HG02885 (cell line): ENCODE data around the gene SLC5A9.

Experiments
- ATAC-seq: cut with Tn5 transposase; IDR thresholded peaks from one replicate; pipeline ENCODE4 v1.9.1; 2021; ENCODE audit warnings: mild to moderate bottlenecking; ENCODE audit not compliant: unreplicated experiment, poor library complexity

Gene SLC5A9

DNA sequence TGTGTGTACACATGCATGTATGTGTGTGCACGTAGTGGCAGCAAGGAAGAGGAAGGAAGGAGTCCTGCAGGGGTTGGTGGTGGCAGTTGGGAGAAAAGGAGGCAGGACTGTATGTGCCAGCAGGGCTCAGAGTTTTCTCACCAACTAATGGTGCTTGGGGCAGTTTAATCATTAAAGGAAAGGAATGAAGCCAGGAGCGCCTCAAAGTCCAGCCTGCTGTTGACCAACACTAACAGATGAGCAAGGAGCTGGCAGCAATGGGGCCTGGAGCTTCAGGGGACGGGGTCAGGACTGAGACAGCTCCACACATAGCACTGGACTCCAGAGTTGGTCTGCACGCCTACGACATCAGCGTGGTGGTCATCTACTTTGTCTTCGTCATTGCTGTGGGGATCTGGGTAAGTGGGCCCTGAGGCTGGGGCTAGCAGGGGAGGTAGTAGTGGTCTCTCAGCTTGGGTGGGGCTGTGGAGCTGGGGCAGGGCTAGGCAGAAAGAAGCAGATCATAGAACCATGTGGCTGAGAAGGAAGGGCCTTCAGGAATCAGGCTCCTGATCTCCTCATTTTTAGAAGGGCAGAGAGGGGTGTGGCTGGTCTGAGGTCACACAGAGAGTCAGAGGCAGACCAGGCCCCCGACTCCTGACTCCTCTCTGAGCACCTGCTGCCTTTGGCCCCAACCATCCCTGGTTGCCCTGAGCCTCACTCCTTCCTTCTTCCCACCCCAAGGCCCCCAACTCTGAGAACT, at the start of gene SLC5A9:
Gene SLC5A9, plus strand, starts transcription at position 216 of the 742 bp plus-strand sequence. Its CDS starts 21 bp downstream, at position 237.
- no peak for ATAC-seq

- ATAC-seq, result no peak
Measured at GRCh38 chr1:48175116-48175515, 47.4 kb upstream of the SLC5A9 start.

- ATAC-seq, result no peak
Measured at GRCh38 chr1:48177257-48177656, 45.3 kb upstream of the SLC5A9 start.

DNA sequence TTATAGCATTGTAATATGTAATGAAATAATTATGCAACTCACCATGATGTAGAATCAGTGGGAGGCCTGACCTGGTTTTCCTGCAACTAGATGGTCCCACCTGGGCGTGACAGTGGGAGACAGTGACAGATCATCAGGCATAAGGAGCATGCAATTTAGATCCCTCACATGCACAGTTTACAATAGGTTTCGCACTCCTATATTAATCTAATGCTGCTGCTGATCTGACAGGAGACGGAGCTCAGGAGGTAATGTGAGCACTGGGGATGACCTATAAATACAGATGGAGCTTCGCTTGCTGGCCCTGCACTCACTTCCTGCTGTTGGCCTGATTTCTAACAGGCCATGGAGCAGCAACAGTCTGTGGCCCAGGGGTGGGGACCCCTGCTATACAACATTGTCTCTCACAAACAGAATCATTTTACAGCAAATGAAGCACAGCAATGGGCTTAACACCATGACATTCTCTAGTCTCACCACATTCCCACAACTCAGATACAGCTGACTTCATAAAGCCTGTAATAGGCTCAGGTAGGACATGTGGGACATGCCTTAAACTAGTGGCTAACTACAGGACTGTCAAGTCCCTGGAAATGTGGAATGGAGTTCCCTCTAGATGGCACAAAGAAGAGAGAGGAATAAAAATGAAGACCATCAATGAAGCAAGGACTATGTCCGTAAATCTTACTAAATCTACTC, 40.7 kb upstream of the SLC5A9 start:
- no peak for ATAC-seq

- ATAC-seq, result no peak
Measured at GRCh38 chr1:48182439-48182838, 40.1 kb upstream of the SLC5A9 start.

DNA sequence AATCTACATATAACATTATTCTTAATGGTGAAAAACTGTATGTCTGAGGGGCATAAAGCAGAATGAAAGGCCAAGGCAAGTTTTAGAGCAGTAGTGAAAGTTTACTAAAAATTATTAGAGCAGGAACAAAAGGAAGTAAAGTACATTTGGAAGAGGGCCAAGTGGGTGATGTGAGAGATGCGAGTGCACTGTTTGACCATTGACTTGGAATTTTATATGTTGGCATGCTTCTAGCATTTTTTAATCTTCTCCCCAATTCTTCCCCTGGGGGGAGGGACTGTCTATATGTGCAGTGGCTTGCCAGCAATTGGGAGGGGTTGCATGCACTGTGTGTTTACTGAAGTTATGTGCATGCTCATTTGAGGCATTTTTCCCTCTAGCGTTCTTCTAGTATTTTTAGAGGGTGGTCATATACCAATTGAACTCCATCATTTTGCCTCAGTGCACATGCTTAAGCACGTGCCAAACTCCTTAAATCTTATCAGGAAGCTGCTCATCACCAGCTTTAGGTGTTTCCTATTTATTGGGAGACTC, 36.1 kb upstream of the SLC5A9 start:
- no peak for ATAC-seq

- ATAC-seq, result no peak
Measured at GRCh38 chr1:48187969-48188563, 34.5 kb upstream of the SLC5A9 start.

- ATAC-seq, result no peak
Measured at GRCh38 chr1:48190881-48191280, 31.6 kb upstream of the SLC5A9 start.

DNA sequence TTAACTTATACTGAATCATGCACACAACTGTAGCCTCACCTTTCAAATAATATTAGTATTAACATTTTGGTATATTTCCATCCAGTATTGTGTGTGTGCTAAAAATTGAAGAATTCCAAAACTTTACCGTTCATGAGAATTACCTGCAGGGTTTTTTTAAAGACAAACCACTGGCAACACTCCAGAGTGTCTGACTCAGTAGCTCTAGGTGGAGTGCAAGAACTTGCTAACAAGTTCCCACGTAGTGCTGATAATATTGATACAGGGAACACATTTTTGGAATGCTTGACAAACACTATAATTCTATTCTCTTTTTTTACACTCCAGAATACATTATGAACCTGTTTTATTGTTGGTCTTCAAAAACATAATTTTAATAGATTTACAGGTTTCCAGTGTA, 27.7 kb upstream of the SLC5A9 start:
- no peak for ATAC-seq

GRCh38 chr1:48196237-48196636, 26.3 kb upstream of the SLC5A9 start:
- no peak for ATAC-seq

DNA sequence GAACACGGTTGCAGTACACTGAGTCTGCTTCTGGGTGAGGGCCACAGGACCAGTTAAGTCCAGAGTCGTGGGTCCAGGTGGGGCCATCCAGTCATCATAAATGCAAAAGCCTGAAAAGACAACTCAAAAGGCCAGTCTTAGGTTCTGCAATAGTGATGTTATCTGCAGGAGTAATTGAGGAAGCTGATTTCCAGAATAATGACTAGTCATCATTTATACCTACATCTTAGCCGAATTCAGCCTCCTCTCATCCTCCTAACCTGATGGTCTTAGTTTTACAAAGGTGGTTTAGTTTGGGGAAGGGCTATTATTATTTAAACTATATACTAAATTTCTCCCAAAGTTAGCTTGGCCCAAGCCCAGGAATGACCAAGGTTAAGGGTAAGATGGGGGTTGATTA, 23.5 kb upstream of the SLC5A9 start:
- no peak for ATAC-seq

- ATAC-seq, result no peak
Measured at GRCh38 chr1:48200166-48200900, 22.2 kb upstream of the SLC5A9 start.

DNA sequence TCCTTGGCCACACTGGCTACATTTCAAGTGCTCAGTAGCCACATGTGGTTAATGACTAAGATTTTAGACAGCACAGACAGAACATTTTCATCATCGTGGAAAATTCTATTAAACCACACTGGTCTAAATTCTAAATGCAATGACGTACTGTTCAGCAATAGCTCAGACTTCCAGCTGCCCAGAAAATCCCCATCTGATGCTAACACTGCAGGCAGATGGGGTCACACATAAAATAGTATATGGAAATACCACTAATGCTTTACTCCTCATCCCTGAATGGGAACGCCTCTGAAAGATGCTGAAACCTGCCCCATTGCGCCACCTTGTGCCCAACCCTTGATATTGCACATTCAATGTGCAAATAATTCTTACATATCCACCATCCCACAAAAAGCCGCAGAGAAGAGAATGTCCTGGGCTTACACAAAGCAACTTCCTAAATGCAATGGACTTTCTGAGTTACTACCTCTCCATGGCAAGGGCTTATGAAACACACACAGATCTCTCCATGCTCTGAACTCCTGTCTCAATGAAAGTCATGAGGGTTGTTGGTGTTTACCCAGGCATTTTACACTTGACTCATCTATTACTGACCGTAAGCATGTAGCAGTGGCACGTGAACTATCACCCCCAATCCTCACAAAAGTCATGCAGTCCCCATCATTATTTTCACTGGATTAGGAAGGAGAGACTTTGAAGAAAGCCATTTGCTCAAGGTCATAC, 20.3 kb upstream of the SLC5A9 start:
- peak; percentile 56 for ATAC-seq

DNA sequence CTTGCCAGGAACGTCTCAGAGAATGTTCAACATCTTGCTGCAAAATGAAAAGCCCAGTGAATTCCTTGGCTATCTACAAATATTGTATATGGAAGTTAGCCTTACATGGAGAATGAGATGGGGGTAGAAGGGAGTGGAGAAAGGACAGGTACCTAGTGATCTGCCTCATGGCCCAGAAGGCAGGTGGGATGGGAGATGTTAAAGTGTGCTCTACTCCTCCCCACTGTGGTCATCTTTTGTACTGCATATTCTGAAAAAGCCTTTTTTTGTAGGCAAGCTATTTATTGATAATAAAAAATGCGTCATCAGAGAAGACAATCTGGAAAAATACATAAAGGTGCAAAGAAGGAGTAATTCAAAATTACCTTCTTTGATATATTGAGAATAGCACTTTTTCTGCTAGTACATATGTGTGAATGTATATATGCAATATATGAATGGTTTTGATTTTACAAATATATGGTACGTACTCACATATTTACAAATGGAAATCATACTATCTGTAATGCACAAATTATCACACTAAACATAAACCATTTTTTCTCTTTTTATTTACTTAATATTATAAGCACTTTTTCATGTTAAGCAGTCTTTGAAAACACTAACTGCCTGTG, 19.1 kb upstream of the SLC5A9 start:
- ATAC-seq, result peak; percentile 66

DNA sequence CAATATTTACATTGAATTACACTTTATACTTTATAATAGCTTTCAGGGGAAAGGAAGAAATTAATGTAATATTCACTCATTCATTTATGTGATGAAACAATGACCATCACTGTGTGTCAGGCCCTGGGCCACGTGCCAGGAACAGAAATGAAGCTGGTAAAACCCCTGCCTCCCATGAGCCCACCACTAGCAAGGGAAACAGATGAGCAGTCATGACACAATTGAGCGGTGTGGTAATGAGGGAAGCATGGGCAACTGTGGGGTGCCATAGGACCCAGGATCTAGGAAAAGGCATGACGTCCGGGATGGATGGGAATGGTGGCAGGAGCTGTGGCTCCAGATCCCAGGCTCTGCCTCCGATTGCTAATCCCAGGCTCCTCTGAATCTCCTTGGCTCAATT, 17.0 kb upstream of the SLC5A9 start:
- ATAC-seq, result no peak

GRCh38 chr1:48206371-48206770, 16.1 kb upstream of the SLC5A9 start:
- no peak for ATAC-seq

GRCh38 chr1:48207131-48207530, 15.4 kb upstream of the SLC5A9 start:
- no peak for ATAC-seq

GRCh38 chr1:48207536-48208075, 14.9 kb upstream of the SLC5A9 start:
- ATAC-seq, result no peak

- ATAC-seq, result no peak
Measured at GRCh38 chr1:48208251-48208650, 14.3 kb upstream of the SLC5A9 start.
